Measurements from ENCODE around the gene CHD8. TPM values are rescaled to one million over a fixed set of nuclear protein-coding genes. Genes with fewer than 3 reads are reported as not detected.

CHD8 gene
- total and polyA plus RNA-seq, 2 of the 13 experiments (the other 11 are each of a cell fraction or from before 2014, with no cell fraction given) = 35.1 to 79.6 TPM

DNA sequence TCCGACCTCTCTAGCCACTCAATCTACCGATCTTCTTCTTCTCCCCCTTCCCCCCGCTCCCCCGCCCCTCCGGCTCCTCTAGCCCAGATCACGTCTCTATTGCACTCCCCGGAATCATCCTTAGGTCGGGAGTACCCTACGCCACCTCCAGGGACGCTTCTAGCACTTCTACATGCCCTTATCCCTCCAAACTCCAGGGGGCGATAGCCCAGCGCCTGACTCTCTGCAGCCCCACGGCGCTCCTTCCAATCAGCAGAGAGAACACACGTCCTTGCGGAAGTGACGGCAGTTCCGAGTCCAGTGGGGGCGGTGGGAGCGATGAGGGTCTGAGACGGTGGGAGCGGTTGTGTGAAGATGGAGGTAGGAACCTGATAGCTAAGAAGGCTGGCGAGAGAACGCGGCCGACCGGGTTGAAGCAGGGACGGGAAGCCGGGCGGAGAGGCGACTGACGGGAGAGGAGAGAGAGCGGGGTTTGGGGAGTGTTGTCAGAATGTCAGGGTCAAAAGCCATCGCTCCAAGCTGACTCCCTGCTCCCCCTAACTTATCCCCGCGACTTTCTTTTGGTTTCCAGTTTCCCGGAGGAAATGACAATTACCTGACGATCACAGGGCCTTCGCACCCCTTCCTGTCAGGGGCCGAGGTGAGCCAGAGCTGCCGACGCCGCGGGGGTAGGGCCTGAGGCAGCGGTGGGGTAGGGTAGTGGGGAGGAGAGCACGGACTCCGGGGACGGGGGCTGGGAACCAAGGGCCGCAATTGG lies 21.2 kb upstream of the CHD8 start, which contains the start of the genes RAB2B and TOX4 (continued):
- no peak for TF ChIP-seq ZNF552 (CRISPR knock-in tag; IDR thresholded peaks at IDR 0.05; ENCODE audit: borderline replicate concordance)
- TF ChIP-seq ZBTB38 (CRISPR knock-in tag; IDR thresholded peaks at IDR 0.05) = peak; percentile 73; the same call in 1 of the 2 replicates
- TF ChIP-seq ZNF737 (CRISPR knock-in tag; IDR thresholded peaks at IDR 0.05; ENCODE audit: borderline replicate concordance) = no peak
- TF ChIP-seq GPN1 (CRISPR knock-in tag; IDR thresholded peaks at IDR 0.05; ENCODE audit: borderline replicate concordance) = no peak; the same call in 1 of the 2 replicates
- TF ChIP-seq, protein P1, sequence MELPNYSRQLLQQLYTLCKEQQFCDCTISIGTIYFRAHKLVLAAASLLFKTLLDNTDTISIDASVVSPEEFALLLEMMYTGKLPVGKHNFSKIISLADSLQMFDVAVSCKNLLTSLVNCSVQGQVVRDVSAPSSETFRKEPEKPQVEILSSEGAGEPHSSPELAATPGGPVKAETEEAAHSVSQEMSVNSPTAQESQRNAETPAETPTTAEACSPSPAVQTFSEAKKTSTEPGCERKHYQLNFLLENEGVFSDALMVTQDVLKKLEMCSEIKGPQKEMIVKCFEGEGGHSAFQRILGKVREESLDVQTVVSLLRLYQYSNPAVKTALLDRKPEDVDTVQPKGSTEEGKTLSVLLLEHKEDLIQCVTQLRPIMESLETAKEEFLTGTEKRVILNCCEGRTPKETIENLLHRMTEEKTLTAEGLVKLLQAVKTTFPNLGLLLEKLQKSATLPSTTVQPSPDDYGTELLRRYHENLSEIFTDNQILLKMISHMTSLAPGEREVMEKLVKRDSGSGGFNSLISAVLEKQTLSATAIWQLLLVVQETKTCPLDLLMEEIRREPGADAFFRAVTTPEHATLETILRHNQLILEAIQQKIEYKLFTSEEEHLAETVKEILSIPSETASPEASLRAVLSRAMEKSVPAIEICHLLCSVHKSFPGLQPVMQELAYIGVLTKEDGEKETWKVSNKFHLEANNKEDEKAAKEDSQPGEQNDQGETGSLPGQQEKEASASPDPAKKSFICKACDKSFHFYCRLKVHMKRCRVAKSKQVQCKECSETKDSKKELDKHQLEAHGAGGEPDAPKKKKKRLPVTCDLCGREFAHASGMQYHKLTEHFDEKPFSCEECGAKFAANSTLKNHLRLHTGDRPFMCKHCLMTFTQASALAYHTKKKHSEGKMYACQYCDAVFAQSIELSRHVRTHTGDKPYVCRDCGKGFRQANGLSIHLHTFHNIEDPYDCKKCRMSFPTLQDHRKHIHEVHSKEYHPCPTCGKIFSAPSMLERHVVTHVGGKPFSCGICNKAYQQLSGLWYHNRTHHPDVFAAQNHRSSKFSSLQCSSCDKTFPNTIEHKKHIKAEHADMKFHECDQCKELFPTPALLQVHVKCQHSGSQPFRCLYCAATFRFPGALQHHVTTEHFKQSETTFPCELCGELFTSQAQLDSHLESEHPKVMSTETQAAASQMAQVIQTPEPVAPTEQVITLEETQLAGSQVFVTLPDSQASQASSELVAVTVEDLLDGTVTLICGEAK (IDR thresholded peaks at IDR 0.05) = peak; percentile 52; the same call in 1 of the 2 replicates
- TF ChIP-seq, protein P1 (CRISPR knock-in tag; IDR thresholded peaks at IDR 0.05) = peak; percentile 36; the same call in 1 of the 2 replicates
- no peak for TF ChIP-seq ZFP82 (CRISPR knock-in tag; IDR thresholded peaks at IDR 0.05; ENCODE audit: borderline replicate concordance)
- TF ChIP-seq TGIF2 (CRISPR knock-in tag; IDR thresholded peaks at IDR 0.05) = peak; percentile 82
- no peak for TF ChIP-seq ZNF7 (CRISPR knock-in tag; IDR thresholded peaks at IDR 0.05)
- TF ChIP-seq TAF1 (CRISPR knock-in tag; IDR thresholded peaks at IDR 0.05) = peak; percentile 77
- TF ChIP-seq ZNF720 (CRISPR knock-in tag; IDR thresholded peaks at IDR 0.05) = no peak
- TF ChIP-seq, protein P2, sequence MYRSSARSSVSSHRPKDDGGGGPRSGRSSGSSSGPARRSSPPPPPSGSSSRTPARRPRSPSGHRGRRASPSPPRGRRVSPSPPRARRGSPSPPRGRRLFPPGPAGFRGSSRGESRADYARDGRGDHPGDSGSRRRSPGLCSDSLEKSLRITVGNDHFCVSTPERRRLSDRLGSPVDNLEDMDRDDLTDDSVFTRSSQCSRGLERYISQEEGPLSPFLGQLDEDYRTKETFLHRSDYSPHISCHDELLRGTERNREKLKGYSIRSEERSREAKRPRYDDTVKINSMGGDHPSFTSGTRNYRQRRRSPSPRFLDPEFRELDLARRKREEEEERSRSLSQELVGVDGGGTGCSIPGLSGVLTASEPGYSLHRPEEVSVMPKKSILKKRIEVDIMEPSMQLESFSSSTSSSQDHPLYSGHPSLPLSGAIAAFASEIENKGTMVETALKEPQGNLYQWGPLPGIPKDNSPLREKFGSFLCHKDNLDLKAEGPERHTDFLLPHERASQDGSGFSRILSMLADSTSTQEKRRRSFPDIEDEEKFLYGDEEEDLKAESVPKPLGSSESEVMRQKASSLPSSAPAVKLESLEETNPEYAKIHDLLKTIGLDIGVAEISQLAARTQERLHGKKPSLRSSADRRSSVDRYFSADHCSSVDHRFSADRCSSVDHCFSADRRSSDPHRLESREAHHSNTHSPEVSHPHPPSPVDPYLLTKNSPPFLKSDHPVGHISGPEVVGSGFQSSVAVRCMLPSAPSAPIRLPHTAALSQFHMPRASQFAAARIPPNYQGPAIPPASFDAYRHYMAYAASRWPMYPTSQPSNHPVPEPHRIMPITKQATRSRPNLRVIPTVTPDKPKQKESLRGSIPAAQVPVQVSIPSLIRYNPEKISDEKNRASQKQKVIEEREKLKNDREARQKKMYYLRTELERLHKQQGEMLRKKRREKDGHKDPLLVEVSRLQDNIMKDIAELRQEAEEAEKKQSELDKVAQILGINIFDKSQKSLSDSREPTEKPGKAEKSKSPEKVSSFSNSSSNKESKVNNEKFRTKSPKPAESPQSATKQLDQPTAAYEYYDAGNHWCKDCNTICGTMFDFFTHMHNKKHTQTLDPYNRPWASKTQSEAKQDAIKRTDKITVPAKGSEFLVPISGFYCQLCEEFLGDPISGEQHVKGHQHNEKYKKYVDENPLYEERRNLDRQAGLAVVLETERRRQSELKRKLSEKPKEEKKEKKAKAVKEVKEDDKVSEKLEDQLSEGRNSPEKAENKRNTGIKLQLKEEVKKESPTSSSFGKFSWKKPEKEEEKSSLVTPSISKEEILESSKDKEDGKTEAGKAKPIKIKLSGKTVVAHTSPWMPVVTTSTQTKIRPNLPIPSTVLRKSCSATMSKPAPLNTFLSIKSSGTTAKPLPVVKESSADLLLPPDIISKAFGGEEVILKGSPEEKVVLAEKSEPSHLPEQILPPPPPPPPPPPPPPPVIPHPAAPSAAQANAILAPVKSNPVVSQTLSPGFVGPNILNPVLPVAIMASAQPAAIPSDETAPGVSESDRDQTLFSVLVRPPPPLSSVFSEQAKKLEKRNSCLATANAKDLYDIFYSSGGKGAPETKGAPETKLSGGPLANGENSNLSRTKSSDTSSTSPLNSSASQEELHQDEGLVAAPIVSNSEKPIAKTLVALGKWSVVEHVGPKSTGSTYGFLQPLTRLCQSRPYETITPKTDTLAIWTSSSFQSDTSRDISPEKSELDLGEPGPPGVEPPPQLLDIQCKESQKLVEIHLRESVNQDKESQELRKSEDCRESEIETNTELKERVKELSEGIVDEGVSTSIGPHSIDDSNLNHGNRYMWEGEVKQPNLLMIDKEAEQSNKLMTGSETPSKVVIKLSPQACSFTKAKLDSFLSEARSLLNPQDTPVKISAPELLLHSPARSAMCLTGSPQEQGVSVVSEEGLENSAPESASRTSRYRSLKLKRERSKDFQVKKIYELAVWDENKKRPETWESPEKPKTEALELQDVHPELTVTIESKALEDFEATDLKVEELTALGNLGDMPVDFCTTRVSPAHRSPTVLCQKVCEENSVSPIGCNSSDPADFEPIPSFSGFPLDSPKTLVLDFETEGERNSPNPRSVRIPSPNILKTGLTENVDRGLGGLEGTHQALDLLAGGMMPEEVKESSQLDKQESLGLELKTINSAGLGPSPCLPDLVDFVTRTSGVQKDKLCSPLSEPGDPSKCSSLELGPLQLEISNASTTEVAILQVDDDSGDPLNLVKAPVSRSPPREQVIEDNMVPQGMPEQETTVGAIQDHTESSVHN (CRISPR knock-in tag; IDR thresholded peaks at IDR 0.05) = no peak; the same call in 1 of the 2 replicates
